GM19240 (cell line): ENCODE measurements around the gene CGB8.
A peak's percentile ranks its signal among the peaks of the same experiment; 100 is the strongest.
"Not testable (repeated sequence)": the region's sequence is repeated elsewhere in the genome, so short reads cannot be mapped to it uniquely, and the experiment has no call there.

Experiments
- DNase-seq: peaks from one replicate; pipeline ENCODE4 v3.0.0; 2011; ENCODE audit warnings: low spot score; ENCODE audit not compliant: insufficient read length

The CGB8 gene

GRCh38 chr19:49049011-49049410 lies at the start of gene CGB8:
CGB8 (minus strand) TSS chr19:49049111; CDS start chr19:49048739, 372 bp downstream.
- not testable (repeated sequence) for DNase-seq

GRCh38 chr19:49097453-49098288 lies 48.8 kb upstream of the CGB8 start:
- peak; percentile 84 for DNase-seq

- no peak for DNase-seq
Measured at GRCh38 chr19:49094505-49095482, 45.9 kb upstream of the CGB8 start.

- DNase-seq: no peak
Measured at GRCh38 chr19:49092686-49093085, 43.8 kb upstream of the CGB8 start.

GRCh38 chr19:49091391-49092038 lies 42.6 kb upstream of the CGB8 start:
- no peak for DNase-seq

GRCh38 chr19:49086296-49086695 lies 37.4 kb upstream of the CGB8 start:
- DNase-seq: no peak

- no peak for DNase-seq
Measured at GRCh38 chr19:49085868-49086232, 36.9 kb upstream of the CGB8 start.

GRCh38 chr19:49085020-49085867 lies 36.3 kb upstream of the CGB8 start, which contains the start of gene SNRNP70:
SNRNP70 (plus strand) TSS chr19:49085451; CDS start chr19:49086415, 964 bp downstream.
- peak; percentile 96 for DNase-seq

GRCh38 chr19:49084206-49085019 lies 35.5 kb upstream of the CGB8 start:
- DNase-seq: no peak

GRCh38 chr19:49081273-49081672 lies 32.4 kb upstream of the CGB8 start:
- no peak for DNase-seq

GRCh38 chr19:49080392-49080791 lies 31.5 kb upstream of the CGB8 start:
- no peak for DNase-seq

GRCh38 chr19:49074869-49075268 lies 26.0 kb upstream of the CGB8 start:
- DNase-seq: not testable (repeated sequence)

- no peak for DNase-seq
Measured at GRCh38 chr19:49073514-49074378, 24.8 kb upstream of the CGB8 start.

GRCh38 chr19:49071860-49072547 lies 23.1 kb upstream of the CGB8 start:
- no peak for DNase-seq

- no peak for DNase-seq
Measured at GRCh38 chr19:49070416-49070815, 21.5 kb upstream of the CGB8 start.

- DNase-seq: no peak
Measured at GRCh38 chr19:49069026-49069425, 20.1 kb upstream of the CGB8 start.

- DNase-seq: no peak
Measured at GRCh38 chr19:49067554-49067953, 18.6 kb upstream of the CGB8 start.

GRCh38 chr19:49065905-49066512 lies 17.1 kb upstream of the CGB8 start:
- DNase-seq: no peak
